Gastrocnemius medialis (tissue), 4 donors: ENCODE results near the gene IL17RA. TPM values are rescaled to one million over a fixed set of nuclear protein-coding genes. Genes with fewer than 3 reads are reported as not detected.
A peak's percentile ranks its signal among the peaks of the same experiment; 100 is the strongest.

Experiments
- ATAC-seq, 2 donors: fragments of 150-250 bp; one replicate each; pipeline ENCODE4 v1.9.1; 2016
- DNase-seq, 2 donors: peaks; one replicate each; pipeline ENCODE4 v3.0.0-alpha.2; 2019
- H3K27ac ChIP-seq, 4 donors: fragments of 200-600 bp; sonication (generic); 1 replicate in 1 of 4; 2 replicates in 3 of 4; pipeline ENCODE4 v1.5.1; 2016 to 2018; ENCODE audit warnings: mild to moderate bottlenecking in 2 of 4, moderate library complexity in 1 of 4
- H3K27me3 ChIP-seq, 3 donors: fragments of 200-600 bp; sonication (generic) in 2 of 3; 1 replicate in 1 of 3; 2 replicates in 2 of 3; pipeline versions ENCODE4 v1.5.1 to v1.6.0; 2016 to 2019; ENCODE audit warnings: mild to moderate bottlenecking in 1 of 3, moderate library complexity in 1 of 3
- H3K36me3 ChIP-seq, 2 donors: fragments of 200-600 bp; sonication (generic) in 1 of 2; one replicate each; pipeline ENCODE4 v1.5.1; 2017 to 2018
- H3K4me1 ChIP-seq, 2 donors: fragments of 200-600 bp; sonication (generic) in 1 of 2; one replicate each; pipeline ENCODE4 v1.5.1; 2016 to 2017; ENCODE audit warnings: mild to moderate bottlenecking in 2 of 2
- H3K4me3 ChIP-seq, 4 donors: fragments of 200-600 bp; sonication (generic) in 3 of 4; 1 replicate in 1 of 4; 2 replicates in 3 of 4; pipeline ENCODE4 v1.5.1; 2016 to 2019; ENCODE audit warnings: mild to moderate bottlenecking in 2 of 4
- H3K9me3 ChIP-seq, 3 donors: fragments of 200-600 bp; sonication (generic) in 2 of 3; 1 replicate in 1 of 3; 2 replicates in 2 of 3; pipeline ENCODE4 v1.5.1; 2016 to 2019
- POLR2A ChIP-seq, 2 donors: fragments of 450-650 bp; IDR thresholded peaks; one replicate each; pipeline ENCODE4 v1.6.1; 2017; ENCODE audit warnings: antibody characterized with exemption in 2 of 2, mild to moderate bottlenecking in 2 of 2, moderate library complexity in 2 of 2
- in situ Hi-C, 4 donors: fragments of 200-750 bp; cut with MboI; loops; one replicate each; pipeline versions ENCODE4 v1.15.0 to v1.8.0; 2017; ENCODE audit warnings: low sequenced_read_pairs in 4 of 4
- intact Hi-C: fragments of 100-400 bp; cut with DNase I; formaldehyde crosslinking; loops from one replicate; pipeline ENCODE4 v1.15.1; 2023; ENCODE audit warnings: low total_unique reads
- total RNA-seq, 4 donors: library from RNA; depleted of rRNA; stranded (reverse); fragments of >200 nt; gene quantifications; one replicate each; pipeline versions ENCODE4 v1.1.0 to v1.2.3, GENCODE V29; 2016
- TF ChIP-seq, protein P1 (sequence below), 5 experiments: fragments of 450-650 bp in 3 of 5; fragments of 200-600 bp in 2 of 5; sonication (generic) in 2 of 5; IDR thresholded peaks in 4 of 5; conservative IDR thresholded peaks in 1 of 5; 1 replicate in 4 of 5; 2 replicates in 1 of 5; pipeline ENCODE4 v1.5.1; 2016 to 2019; ENCODE audit warnings: antibody characterized with exemption in 5 of 5, mild to moderate bottlenecking in 3 of 5, moderate library complexity in 3 of 5

IL17RA gene
- total RNA-seq, 4 donors from 2014 or later, result 1.4 to 3.9 (median 3.6) TPM

GRCh38 chr22:17083255-17083654 is 1.5 kb upstream of the IL17RA start:
- in situ Hi-C loops, result no loop called here

GRCh38 chr22:17083811-17084441 is 874 bp upstream of the IL17RA start:
- no peak for ATAC-seq

More at GRCh38 chr22:17083255-17083654, 1.5 kb upstream of the IL17RA start:
- no peak for ATAC-seq
- Histone ChIP-seq H3K9me3 (no peaks in the 10 kb centered on the region), H3K27me3 (peaks cover 10 to 23% (median 11%) of the 10 kb centered on the region in 3 donors), H3K27ac (no peak overlapping the region), H3K4me1 (peaks cover 6 to 10% of the 10 kb centered on the region in 2 donors), H3K4me3 (no peak overlapping the region), H3K36me3 (no peaks in the 10 kb centered on the region)
- TF ChIP-seq POLR2A (IDR thresholded peaks at IDR 0.05), result no peak
- TF ChIP-seq, protein P1, sequence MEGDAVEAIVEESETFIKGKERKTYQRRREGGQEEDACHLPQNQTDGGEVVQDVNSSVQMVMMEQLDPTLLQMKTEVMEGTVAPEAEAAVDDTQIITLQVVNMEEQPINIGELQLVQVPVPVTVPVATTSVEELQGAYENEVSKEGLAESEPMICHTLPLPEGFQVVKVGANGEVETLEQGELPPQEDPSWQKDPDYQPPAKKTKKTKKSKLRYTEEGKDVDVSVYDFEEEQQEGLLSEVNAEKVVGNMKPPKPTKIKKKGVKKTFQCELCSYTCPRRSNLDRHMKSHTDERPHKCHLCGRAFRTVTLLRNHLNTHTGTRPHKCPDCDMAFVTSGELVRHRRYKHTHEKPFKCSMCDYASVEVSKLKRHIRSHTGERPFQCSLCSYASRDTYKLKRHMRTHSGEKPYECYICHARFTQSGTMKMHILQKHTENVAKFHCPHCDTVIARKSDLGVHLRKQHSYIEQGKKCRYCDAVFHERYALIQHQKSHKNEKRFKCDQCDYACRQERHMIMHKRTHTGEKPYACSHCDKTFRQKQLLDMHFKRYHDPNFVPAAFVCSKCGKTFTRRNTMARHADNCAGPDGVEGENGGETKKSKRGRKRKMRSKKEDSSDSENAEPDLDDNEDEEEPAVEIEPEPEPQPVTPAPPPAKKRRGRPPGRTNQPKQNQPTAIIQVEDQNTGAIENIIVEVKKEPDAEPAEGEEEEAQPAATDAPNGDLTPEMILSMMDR (IDR thresholded peaks at IDR 0.05 in 4 of 5, conservative IDR thresholded peaks at IDR 0.05 in 1 of 5), result no peak
- intact Hi-C loops, result no loop called here
- DNase-seq, result no peak

GRCh38 chr22:17085277-17086181 is 729 bp downstream of the IL17RA start:
- peak overlapping the region; percentile 68 to 84 (median 82) for H3K27ac ChIP-seq
- peak overlapping the region; percentile 72 to 90 (median 78) for H3K4me3 ChIP-seq
- intact Hi-C loops (no loop called here), in situ Hi-C loops (no loop called here)
- ATAC-seq, result peak; percentile 28 to 36
- TF ChIP-seq, protein P1 (IDR thresholded peaks at IDR 0.05 in 4 of 5, conservative IDR thresholded peaks at IDR 0.05 in 1 of 5), result no peak
- TF ChIP-seq POLR2A (IDR thresholded peaks at IDR 0.05), result no peak
- peaks cover 6 to 10% of the 10 kb centered on the region in 2 donors for H3K4me1 ChIP-seq
- H3K27me3 ChIP-seq, result peaks cover 10 to 23% (median 11%) of the 10 kb centered on the region in 3 donors
- no peaks in the 10 kb centered on the region for H3K36me3 ChIP-seq
- no peak for DNase-seq
- H3K9me3 ChIP-seq, result no peaks in the 10 kb centered on the region

More at GRCh38 chr22:17083811-17084441, 874 bp upstream of the IL17RA start:
- no peaks in the 10 kb centered on the region for H3K9me3 ChIP-seq
- H3K27ac ChIP-seq, result peak overlapping the region; percentile 35 to 84 (median 76)
- no peak for TF ChIP-seq POLR2A (IDR thresholded peaks at IDR 0.05)
- TF ChIP-seq, protein P1 (IDR thresholded peaks at IDR 0.05 in 4 of 5, conservative IDR thresholded peaks at IDR 0.05 in 1 of 5), result no peak
- H3K4me3 ChIP-seq, result peak overlapping the region; percentile 72 to 90 (median 78)
- peaks cover 6 to 10% of the 10 kb centered on the region in 2 donors for H3K4me1 ChIP-seq
- intact Hi-C loops, result no loop called here
- no peak for DNase-seq
- H3K27me3 ChIP-seq, result peaks cover 10 to 23% (median 11%) of the 10 kb centered on the region in 3 donors
- H3K36me3 ChIP-seq, result no peaks in the 10 kb centered on the region
- in situ Hi-C loops, result no loop called here

DNA sequence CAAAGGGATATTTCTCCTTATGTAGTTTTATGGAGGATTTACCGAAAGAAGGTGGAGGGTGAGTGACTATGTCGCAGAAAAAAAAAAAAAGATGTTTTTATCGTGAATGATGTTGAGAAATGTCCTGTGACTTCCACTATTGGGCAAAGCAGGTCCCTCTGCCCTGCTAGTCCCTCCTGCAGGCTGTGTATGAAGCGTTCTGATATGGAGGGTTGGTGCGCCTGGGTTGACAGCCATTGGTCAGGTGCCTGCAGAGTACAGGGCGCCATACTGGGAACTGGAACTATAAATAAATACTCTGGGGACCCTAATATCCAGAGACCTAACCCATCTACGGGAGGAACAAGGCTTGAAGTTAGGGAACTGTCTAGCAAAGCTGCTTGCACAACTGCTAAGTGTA is 1.5 kb downstream of the IL17RA start:
- no peak for TF ChIP-seq POLR2A (IDR thresholded peaks at IDR 0.05)
- TF ChIP-seq, protein P1 (IDR thresholded peaks at IDR 0.05 in 4 of 5, conservative IDR thresholded peaks at IDR 0.05 in 1 of 5), result no peak
- DNase-seq, result no peak
- ATAC-seq, result no peak
- Histone ChIP-seq H3K27ac (peak overlapping the region in 1 of 4 donors; percentile 68), H3K4me3 (peak overlapping the region; percentile 72 to 90 (median 78)), H3K36me3 (no peaks in the 10 kb centered on the region), H3K4me1 (peaks cover 6 to 10% of the 10 kb centered on the region in 2 donors), H3K27me3 (peaks cover 10 to 23% (median 11%) of the 10 kb centered on the region in 3 donors), H3K9me3 (no peaks in the 10 kb centered on the region)
- in situ Hi-C loops, result no loop called here
- intact Hi-C loops, result no loop called here
